GM12875 (cell line): ENCODE data around the gene GRID1.

Experiments used
- H3K4me3 ChIP-seq: one replicate; pipeline ENCODE4 v1.5.1; 2011; ENCODE audit warnings: low read depth, low read length, control low read depth
- CTCF ChIP-seq: IDR thresholded peaks from 2 replicates; pipeline ENCODE4 v1.5.1; 2011; ENCODE audit warnings: low read depth, mild to moderate bottlenecking, control low read depth, inconsistent platforms, low read length, moderate library complexity, borderline replicate concordance; ENCODE audit not compliant: insufficient read depth

GRID1 gene

GRCh38 chr10:86234541-86235270, 131.9 kb downstream of the GRID1 start:
- H3K4me3 ChIP-seq: no peak overlapping the region
- TF ChIP-seq CTCF: no peak

- TF ChIP-seq CTCF: no peak
- no peak overlapping the region for H3K4me3 ChIP-seq
Observed at GRCh38 chr10:86234107-86234506, 132.5 kb downstream of the GRID1 start.

- TF ChIP-seq CTCF: no peak
- no peak overlapping the region for H3K4me3 ChIP-seq
Observed at GRCh38 chr10:86233131-86233530, 133.5 kb downstream of the GRID1 start.

GRCh38 chr10:86232644-86233043, 134.0 kb downstream of the GRID1 start:
- no peak for TF ChIP-seq CTCF
- no peak overlapping the region for H3K4me3 ChIP-seq

GRCh38 chr10:86231796-86232560, 134.6 kb downstream of the GRID1 start:
- TF ChIP-seq CTCF: no peak
- H3K4me3 ChIP-seq: no peak overlapping the region

GRCh38 chr10:86230557-86231180, 135.9 kb downstream of the GRID1 start:
- H3K4me3 ChIP-seq: no peak overlapping the region
- no peak for TF ChIP-seq CTCF
